HEK293T (cell line): Measurements from ENCODE around the gene ALDOC.
"Not testable (repeated sequence)": the region's sequence is repeated elsewhere in the genome, so short reads cannot be mapped to it uniquely, and the experiment has no call there.

Experiments used
- CTCF ChIA-PET: fragments of 350-600 bp; formaldehyde crosslinking; extraction: SDS; loops from one replicate; lab custom pipeline; 2021; ENCODE audit warnings: antibody characterized with exemption, inconsistent platforms; lab: Yijun Ruan, JAX
- POLR2A ChIA-PET: fragments of 350-600 bp; formaldehyde crosslinking; extraction: SDS; loops from one replicate; lab custom pipeline; 2020; ENCODE audit warnings: antibody characterized with exemption, inconsistent platforms; lab: Yijun Ruan, JAX
- DNase-seq: peaks from one replicate; pipeline ENCODE4 v3.0.0; 2012; ENCODE audit warnings: mixed read lengths; ENCODE audit errors: extremely low spot score
- ARNT ChIP-seq: fragments of 450-650 bp; IDR thresholded peaks from 2 replicates; pipeline ENCODE4 v1.6.1; 2017; ENCODE audit warnings: mild to moderate bottlenecking
- BHLHE40 ChIP-seq: fragments of 450-650 bp; IDR thresholded peaks from 2 replicates; pipeline ENCODE4 v1.6.1; 2016; ENCODE audit warnings: mild to moderate bottlenecking, moderate library complexity, borderline replicate concordance
- CTBP1 ChIP-seq: fragments of 450-650 bp; IDR thresholded peaks from 2 replicates; pipeline ENCODE4 v1.6.1; 2016; ENCODE audit warnings: borderline replicate concordance
- ELF4 ChIP-seq: fragments of 450-650 bp; IDR thresholded peaks from 2 replicates; pipeline ENCODE4 v1.6.1; 2017; ENCODE audit warnings: antibody characterized with exemption
- FOXA1 ChIP-seq: fragments of 450-650 bp; IDR thresholded peaks from 2 replicates; pipeline ENCODE4 v1.6.1; 2016; ENCODE audit warnings: mild to moderate bottlenecking
- FOXK2 ChIP-seq: fragments of 450-650 bp; IDR thresholded peaks from 2 replicates; pipeline ENCODE4 v1.6.1; 2016; ENCODE audit warnings: mild to moderate bottlenecking
- FOXM1 ChIP-seq: fragments of 450-650 bp; IDR thresholded peaks from 2 replicates; pipeline ENCODE4 v1.6.1; 2017; ENCODE audit warnings: mild to moderate bottlenecking, borderline replicate concordance
- HDGF ChIP-seq: fragments of 450-650 bp; IDR thresholded peaks from 2 replicates; pipeline ENCODE4 v1.6.1; 2017; ENCODE audit warnings: antibody characterized with exemption, borderline replicate concordance
- L3MBTL2 ChIP-seq: fragments of 450-650 bp; conservative IDR thresholded peaks from 2 replicates; pipeline ENCODE4 v1.6.1; 2016; ENCODE audit warnings: mild to moderate bottlenecking
- LEF1 ChIP-seq: fragments of 450-650 bp; IDR thresholded peaks from 2 replicates; pipeline ENCODE4 v1.6.1; 2017; ENCODE audit warnings: mild to moderate bottlenecking, borderline replicate concordance
- NFRKB ChIP-seq: fragments of 450-650 bp; IDR thresholded peaks from 2 replicates; pipeline ENCODE4 v1.6.1; 2016; ENCODE audit warnings: mild to moderate bottlenecking, moderate library complexity
- PKNOX1 ChIP-seq: fragments of 450-650 bp; IDR thresholded peaks from 2 replicates; pipeline ENCODE4 v1.6.1; 2016
- SP1 ChIP-seq: fragments of 450-650 bp; IDR thresholded peaks from 2 replicates; pipeline ENCODE4 v1.6.1; 2017
- SUZ12 ChIP-seq: fragments of 450-650 bp; IDR thresholded peaks from 2 replicates; pipeline ENCODE4 v1.6.1; 2016; ENCODE audit warnings: mild to moderate bottlenecking
- TARDBP ChIP-seq: fragments of 450-650 bp; IDR thresholded peaks from 2 replicates; pipeline ENCODE4 v1.6.1; 2016
- ZNF384 ChIP-seq: fragments of 450-650 bp; IDR thresholded peaks from 2 replicates; pipeline ENCODE4 v1.6.1; 2016

Gene ALDOC

GRCh38 chr17:28584434-28584833 lies 7.7 kb upstream of the ALDOC start:
- ChIA-PET POLR2A (interaction anchor here (1.3 kb wide), 1 partner anchor 8 kb away, joined by 4 read pairs; the partner anchor contains the start of gene ALDOC), CTCF (no interaction called here)
- TF ChIP-seq FOXK2 (no peak), ZNF384 (no peak), SP1 (no peak), LEF1 (no peak), FOXA1 (no peak), BHLHE40 (no peak), NFRKB (no peak), ELF4 (no peak)
- no peak for DNase-seq

DNA sequence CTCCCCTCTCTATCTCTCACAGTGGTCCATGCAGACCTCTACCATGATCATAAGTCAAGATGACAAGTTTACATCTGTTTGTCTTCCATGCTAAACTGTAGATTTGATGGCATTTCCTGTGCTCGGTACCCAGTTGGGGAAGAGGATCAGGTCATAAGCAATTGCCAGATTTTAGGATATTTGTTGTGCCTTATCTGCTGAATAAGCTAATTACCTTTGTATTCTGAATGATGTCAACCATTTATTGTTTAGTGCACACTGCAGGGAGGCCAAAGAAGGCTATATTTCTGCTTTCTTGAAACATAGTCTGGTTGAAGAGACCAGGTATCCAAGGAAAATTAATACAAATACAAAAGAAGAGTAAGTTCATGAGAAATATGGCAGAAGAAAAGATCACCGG lies 5.8 kb upstream of the ALDOC start:
- no peak for DNase-seq
- POLR2A ChIA-PET: no interaction called here
- CTCF ChIA-PET: no interaction called here
- TF ChIP-seq NFRKB: no peak
- TF ChIP-seq LEF1: no peak
- TF ChIP-seq FOXM1: no peak
- TF ChIP-seq CTBP1: no peak
- TF ChIP-seq ARNT: no peak
- no peak for TF ChIP-seq TARDBP
- no peak for TF ChIP-seq SP1
- no peak for TF ChIP-seq HDGF
- TF ChIP-seq FOXA1: no peak

DNA sequence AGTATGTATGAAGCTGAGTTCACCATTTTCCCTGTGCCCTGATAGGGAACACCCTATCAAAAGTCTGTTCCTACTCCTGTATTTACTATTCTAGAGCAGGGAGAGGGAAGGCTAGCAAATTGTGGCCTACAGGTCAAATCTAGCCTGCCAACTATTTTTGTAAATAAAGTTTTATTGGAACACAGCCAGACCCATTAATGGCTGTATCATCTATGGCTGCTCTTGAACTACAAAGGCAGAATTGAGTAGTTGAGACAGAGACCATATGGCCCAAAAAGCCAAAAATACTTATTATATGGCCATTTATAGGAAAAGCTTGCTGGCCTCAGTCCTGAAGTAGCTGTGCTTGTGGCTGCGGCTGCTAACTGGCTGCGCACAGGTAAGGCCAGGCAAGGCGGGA lies 4.3 kb upstream of the ALDOC start:
- no peak for TF ChIP-seq CTBP1
- ChIA-PET CTCF (no interaction called here), POLR2A (interaction anchor here (0.6 to 1.5 kb wide), 3 partner anchors 9 to 33 kb away, joined by 3 to 7 read pairs (median 3); partner anchors contain the start of genes PIGS and RSKR)
- no peak for DNase-seq

DNA sequence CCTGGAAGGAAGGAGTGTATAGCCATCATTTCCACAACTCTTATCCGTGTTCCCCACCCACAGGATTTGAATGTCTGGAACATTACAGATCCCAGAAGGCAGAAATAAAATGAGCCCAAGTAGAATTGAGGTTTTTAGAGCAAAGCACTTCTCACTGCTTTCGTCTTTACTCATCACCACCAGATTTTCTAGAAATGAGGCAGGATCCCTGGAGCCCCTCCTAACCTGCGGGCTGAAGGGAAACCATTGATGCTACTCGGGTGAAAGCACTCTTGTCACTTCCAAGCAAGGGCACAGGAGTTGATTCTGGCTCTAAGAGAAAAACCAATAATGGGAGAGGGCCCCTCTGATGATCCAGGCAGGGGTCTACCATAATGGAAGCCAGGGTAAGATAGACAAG lies 2.8 kb upstream of the ALDOC start:
- TF ChIP-seq L3MBTL2 (no peak), BHLHE40 (no peak), TARDBP (no peak), SP1 (no peak), FOXK2 (no peak), SUZ12 (no peak), ARNT (no peak), NFRKB (no peak), ELF4 (no peak), FOXA1 (no peak), HDGF (no peak), CTBP1 (no peak), LEF1 (no peak), ZNF384 (no peak)
- CTCF ChIA-PET: no interaction called here
- DNase-seq: no peak
- POLR2A ChIA-PET: interaction anchor here (1.5 to 2.0 kb wide), 2 partner anchors 8 to 66 kb away, joined by 5 to 7 read pairs; partner anchors contain the start of genes BLTP2 and PIGS

GRCh38 chr17:28578246-28579195 lies 1.8 kb upstream of the ALDOC start:
- TF ChIP-seq HDGF: no peak
- CTCF ChIA-PET: interaction anchor here (0.5 to 1.2 kb wide), 2 partner anchors 35 to 1201 kb away, joined by 3 to 5 read pairs; no protein-coding TSS in a partner anchor
- DNase-seq: no peak
- POLR2A ChIA-PET: interaction anchor here (1.1 to 2.0 kb wide), 2 partner anchors 67 to 83 kb away, joined by 3 to 5 read pairs; partner anchors contain the start of genes BLTP2, SDF2 and SUPT6H

- POLR2A ChIA-PET: interaction anchor here (0.6 to 1.4 kb wide), 4 partner anchors 13 to 358 kb away, joined by 3 to 5 read pairs (median 4); partner anchors contain the start of gene RPL23A
- CTCF ChIA-PET: no interaction called here
- TF ChIP-seq TARDBP (no peak), L3MBTL2 (no peak), PKNOX1 (no peak), ELF4 (no peak), CTBP1 (no peak), BHLHE40 (no peak), HDGF (no peak), FOXA1 (no peak)
- DNase-seq: no peak
Measured at GRCh38 chr17:28577466-28577824, 750 bp upstream of the ALDOC start.

DNA sequence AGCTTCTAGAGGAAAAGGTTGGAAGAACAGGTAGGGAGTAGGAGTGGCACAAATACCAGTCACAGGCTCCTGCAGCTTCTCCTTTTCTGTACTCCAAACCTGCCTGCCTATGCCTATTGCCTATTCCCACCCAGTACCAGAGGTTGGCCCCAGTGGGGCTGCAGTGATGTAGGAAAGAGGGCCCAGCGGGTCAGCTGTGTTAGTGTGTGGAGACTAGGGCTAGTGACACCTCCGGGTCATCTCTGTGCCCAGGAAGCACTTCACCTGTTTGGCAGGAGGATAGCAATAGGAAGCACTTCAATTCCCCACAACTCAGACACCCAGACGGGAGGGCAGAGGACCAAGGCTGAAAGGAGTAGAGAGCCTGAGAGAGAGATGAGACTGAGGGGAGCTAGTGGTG lies 679 bp downstream of the ALDOC start:
- CTCF ChIA-PET, DNase-seq: not testable (repeated sequence)
- POLR2A ChIA-PET: interaction anchor here (1.5 to 1.7 kb wide), 2 partner anchors 13 to 18 kb away, joined by 4 read pairs; no protein-coding TSS in a partner anchor
